Cardiac muscle cell (in vitro differentiated cells and primary cell): ENCODE measurements around the gene TMEM134. TPM values are rescaled to one million over a fixed set of nuclear protein-coding genes. Genes with fewer than 3 reads are reported as not detected.
A peak's percentile ranks its signal among the peaks of the same experiment; 100 is the strongest.
"Not testable (repeated sequence)": the region's sequence is repeated elsewhere in the genome, so short reads cannot be mapped to it uniquely, and the experiment has no call there.

Experiments
- DNase-seq, 2 donors: peaks; one replicate each; pipeline versions ENCODE4 v3.0.0 to v3.0.0-alpha.2; 2010 to 2017; ENCODE audit warnings: low read depth in 1 of 2, low spot score in 1 of 2
- H3K27ac ChIP-seq: fragments of 200-600 bp; sonication (generic); 2 replicates; pipeline ENCODE4 v1.5.1; 2016
- H3K27me3 ChIP-seq: fragments of 200-600 bp; sonication (generic); 2 replicates; pipeline ENCODE4 v1.6.0; 2016; ENCODE audit warnings: control low read depth
- H3K36me3 ChIP-seq: fragments of 200-600 bp; sonication (generic); 2 replicates; pipeline ENCODE4 v1.5.1; 2016; ENCODE audit warnings: control low read depth
- H3K4me1 ChIP-seq: fragments of 200-600 bp; sonication (generic); 2 replicates; pipeline ENCODE4 v1.8.1; 2017; ENCODE audit warnings: low read depth, mild to moderate bottlenecking, mixed run types
- H3K4me3 ChIP-seq: fragments of 200-600 bp; sonication (generic); 2 replicates; pipeline ENCODE4 v1.5.1; 2016; ENCODE audit warnings: mild to moderate bottlenecking
- H3K9me3 ChIP-seq: fragments of 200-600 bp; sonication (generic); 2 replicates; pipeline ENCODE4 v1.5.1; 2017; ENCODE audit warnings: low read depth, mild to moderate bottlenecking, control low read depth
- CTCF ChIP-seq: IDR thresholded peaks from 2 replicates; pipeline ENCODE4 v1.5.1; 2012; ENCODE audit warnings: low read depth, mild to moderate bottlenecking, low read length
- polyA plus RNA-seq: library from polyadenylated mRNA; unstranded; fragments of >200 nt; fragmentation: Nextera tagmentation; extraction: Ambion mirVana; gene quantifications from 2 replicates; pipeline ENCODE4 v1.2.1, GENCODE V29; 2016
- total RNA-seq: library from RNA; depleted of rRNA; stranded (reverse); fragments of >200 nt; gene quantifications from 2 replicates; pipeline ENCODE4 v1.2.3, GENCODE V29; 2016

The TMEM134 gene
- total and polyA plus RNA-seq, 2 experiments from 2014 or later, result 255 to 326 TPM

GRCh38 chr11:67431346-67432249 is 37.5 kb downstream of the TMEM134 start:
- Histone ChIP-seq H3K27me3 (no peaks in the 10 kb centered on the region), H3K36me3 (peaks cover 20% of the 10 kb centered on the region)
- no peak for TF ChIP-seq CTCF

GRCh38 chr11:67429722-67430121 is 39.3 kb downstream of the TMEM134 start:
- no peaks in the 10 kb centered on the region for H3K27me3 ChIP-seq
- H3K27ac ChIP-seq, result no peak overlapping the region
- H3K9me3 ChIP-seq, result no peaks in the 10 kb centered on the region
- H3K36me3 ChIP-seq, result peaks cover 20% of the 10 kb centered on the region
- no peaks in the 10 kb centered on the region for H3K4me1 ChIP-seq
- TF ChIP-seq CTCF, result no peak
- H3K4me3 ChIP-seq, result no peak overlapping the region
- DNase-seq, result no peak

More at GRCh38 chr11:67431346-67432249, 37.5 kb downstream of the TMEM134 start:
- Histone ChIP-seq H3K27ac (no peak overlapping the region), H3K4me1 (no peaks in the 10 kb centered on the region), H3K9me3 (no peaks in the 10 kb centered on the region), H3K4me3 (no peak overlapping the region)
- DNase-seq, result no peak

GRCh38 chr11:67429038-67429668 is 39.9 kb downstream of the TMEM134 start:
- Histone ChIP-seq H3K4me3 (peak overlapping the region; percentile 92), H3K36me3 (peaks cover 17% of the 10 kb centered on the region), H3K27ac (peak overlapping the region; percentile 91), H3K27me3 (no peaks in the 10 kb centered on the region), H3K9me3 (no peaks in the 10 kb centered on the region), H3K4me1 (no peaks in the 10 kb centered on the region)
- no peak for DNase-seq
- no peak for TF ChIP-seq CTCF

- DNase-seq, result peak; percentile 97 to 98
- H3K4me3 ChIP-seq, result peak within 1 kb of the TSS; percentile 92
- no peaks in the 10 kb centered on the region for H3K27me3 ChIP-seq
- no peak for TF ChIP-seq CTCF
- peaks cover 10% of the 10 kb centered on the region for H3K36me3 ChIP-seq
- no peaks in the 10 kb centered on the region for H3K9me3 ChIP-seq
- peak within 1 kb of the TSS; percentile 91 for H3K27ac ChIP-seq
- no peaks in the 10 kb centered on the region for H3K4me1 ChIP-seq
These were observed 40.7 kb downstream of the TMEM134 start, which contains the start of gene RPS6KB2 for GRCh38 chr11:67428052-67429001. Gene RPS6KB2, plus strand, starts transcription at chr11:67428494. Its CDS starts 52 bp downstream, at chr11:67428546.

GRCh38 chr11:67427364-67427859 is 41.6 kb downstream of the TMEM134 start:
- H3K36me3 ChIP-seq, H3K4me1 ChIP-seq, H3K27me3 ChIP-seq, DNase-seq, H3K9me3 ChIP-seq: not testable (repeated sequence)
- H3K27ac ChIP-seq, result peak overlapping the region; percentile 11
- peak overlapping the region; percentile 92 for H3K4me3 ChIP-seq
